Liver (tissue), 9 donors: ENCODE data around the gene C3orf20. TPM values are rescaled to one million over a fixed set of nuclear protein-coding genes. Genes with fewer than 3 reads are reported as not detected.

Experiments
- DNase-seq: peaks from one replicate; pipeline ENCODE4 v3.0.0-alpha.2; 2017; ENCODE audit warnings: low spot score
- H3K27ac ChIP-seq, 2 donors: one replicate each; pipeline ENCODE4 v1.7.0; 2013; ENCODE audit warnings: inconsistent platforms in 2 of 2, low read length in 2 of 2, control low read depth in 1 of 2, low read depth in 1 of 2, mild to moderate bottlenecking in 1 of 2
- H3K27me3 ChIP-seq, 4 donors: one replicate each; pipeline versions ENCODE4 v1.6.1 to v1.7.0; 2013; ENCODE audit warnings: low read length in 3 of 4, inconsistent platforms in 1 of 4, mild to moderate bottlenecking in 1 of 4, moderate library complexity in 1 of 4; ENCODE audit not compliant: control insufficient read depth in 4 of 4, insufficient read depth in 4 of 4
- H3K36me3 ChIP-seq, 4 donors: one replicate each; pipeline versions ENCODE4 v1.6.1 to v1.7.0; 2013; ENCODE audit warnings: low read length in 3 of 4, mild to moderate bottlenecking in 3 of 4, low read depth in 1 of 4, moderate library complexity in 1 of 4; ENCODE audit not compliant: control insufficient read depth in 4 of 4, insufficient read depth in 3 of 4
- H3K4me1 ChIP-seq, 4 donors: one replicate each; pipeline versions ENCODE4 v1.6.1 to v1.7.0; 2013; ENCODE audit warnings: low read length in 3 of 4, mild to moderate bottlenecking in 3 of 4, moderate library complexity in 1 of 4; ENCODE audit not compliant: control insufficient read depth in 4 of 4, insufficient read depth in 4 of 4
- H3K4me3 ChIP-seq, 3 donors: one replicate each; pipeline versions ENCODE4 v1.6.1 to v1.7.0; 2013; ENCODE audit warnings: low read length in 3 of 3, control low read depth in 1 of 3, low read depth in 1 of 3, mild to moderate bottlenecking in 1 of 3
- H3K9ac ChIP-seq, 2 donors: one replicate each; pipeline ENCODE4 v1.7.0; 2013; ENCODE audit warnings: low read length in 2 of 2, mild to moderate bottlenecking in 2 of 2, moderate library complexity in 2 of 2, control low read depth in 1 of 2, low read depth in 1 of 2
- H3K9me3 ChIP-seq, 4 donors: one replicate each; pipeline versions ENCODE4 v1.6.1 to v1.7.0; 2013; ENCODE audit warnings: low read length in 3 of 4; ENCODE audit not compliant: control insufficient read depth in 4 of 4
- EGR1 ChIP-seq, 2 donors: IDR thresholded peaks; 2 replicates each; pipeline ENCODE4 v1.6.1; 2016 to 2018; ENCODE audit warnings: antibody characterized with exemption in 2 of 2, low read depth in 2 of 2
- FOXA1 ChIP-seq: IDR thresholded peaks from 2 replicates; pipeline ENCODE4 v1.6.1; 2016; ENCODE audit warnings: antibody characterized with exemption
- FOXA2 ChIP-seq: IDR thresholded peaks from 2 replicates; pipeline ENCODE4 v1.6.1; 2016; ENCODE audit warnings: antibody characterized with exemption
- GABPA ChIP-seq, 2 donors: IDR thresholded peaks in 1 of 2; conservative IDR thresholded peaks in 1 of 2; 2 replicates each; pipeline ENCODE4 v1.6.1; 2016; ENCODE audit warnings: antibody characterized with exemption in 2 of 2, mild to moderate bottlenecking in 1 of 2, moderate library complexity in 1 of 2
- HNF4A ChIP-seq, 2 donors: conservative IDR thresholded peaks; 2 replicates each; pipeline ENCODE4 v1.6.1; 2016; ENCODE audit warnings: antibody characterized with exemption in 2 of 2, mild to moderate bottlenecking in 2 of 2
- HNF4G ChIP-seq: IDR thresholded peaks from 2 replicates; pipeline ENCODE4 v1.6.1; 2016; ENCODE audit warnings: antibody characterized with exemption
- JUND ChIP-seq, 2 donors: IDR thresholded peaks; 2 replicates each; pipeline ENCODE4 v1.6.1; 2016; ENCODE audit warnings: antibody characterized with exemption in 2 of 2
- NR2F2 ChIP-seq: IDR thresholded peaks from 2 replicates; pipeline ENCODE4 v1.6.1; 2016; ENCODE audit warnings: antibody characterized with exemption
- RAD21 ChIP-seq, 2 donors: IDR thresholded peaks; 2 replicates each; pipeline ENCODE4 v1.6.1; 2016; ENCODE audit warnings: antibody characterized with exemption in 2 of 2, mild to moderate bottlenecking in 2 of 2
- RXRA ChIP-seq, 2 donors: IDR thresholded peaks; 2 replicates each; pipeline ENCODE4 v1.6.1; 2017 to 2018; ENCODE audit warnings: antibody characterized with exemption in 2 of 2, mild to moderate bottlenecking in 1 of 2
- TAF1 ChIP-seq: conservative IDR thresholded peaks from 2 replicates; pipeline ENCODE4 v1.6.1; 2016; ENCODE audit warnings: antibody characterized with exemption, mild to moderate bottlenecking
- YY1 ChIP-seq: IDR thresholded peaks from 2 replicates; pipeline ENCODE4 v1.6.1; 2016; ENCODE audit warnings: antibody characterized with exemption, mild to moderate bottlenecking
- WGBS: extraction: QIAGEN DNeasy Blood & Tissue Kit; methylation state at CpG from one replicate; pipeline ENCODE4 v1.1.7; 2013; 5-methylcytosine and 5-hydroxymethylcytosine counted together
- polyA plus RNA-seq, 2 donors: library from polyadenylated mRNA; stranded (reverse) in 1 of 2; unstranded in 1 of 2; fragments of 200-250 nt in 1 of 2; fragments of >200 nt in 1 of 2; fragmentation: Nextera tagmentation in 1 of 2; extraction: Ambion mirVana in 1 of 2; gene quantifications; one replicate each; pipeline versions ENCODE4 v1.2.1 to v1.2.3, GENCODE V29; 2013 to 2015
- total RNA-seq, 2 donors: library from RNA; depleted of rRNA; stranded (reverse); fragments of >200 nt; gene quantifications; one replicate each; pipeline ENCODE4 v1.2.3, GENCODE V29; 2014
- TF ChIP-seq, protein P1 (sequence below): fragments of 150-350 bp; IDR thresholded peaks from 2 replicates; pipeline ENCODE4 v1.5.1; 2017; ENCODE audit warnings: improper control_type of control experiment, low read depth, low read length; ENCODE audit not compliant: missing input control
- TF ChIP-seq, protein P2 (sequence below): IDR thresholded peaks from 2 replicates; pipeline ENCODE4 v1.6.1; 2016; ENCODE audit warnings: antibody characterized with exemption
- TF ChIP-seq, protein P3 (sequence below): IDR thresholded peaks from 2 replicates; pipeline ENCODE4 v1.6.1; 2016; ENCODE audit warnings: antibody characterized with exemption
- TF ChIP-seq, protein P4 (sequence below): IDR thresholded peaks from 2 replicates; pipeline ENCODE4 v1.6.1; 2016; ENCODE audit warnings: antibody characterized with exemption
- TF ChIP-seq, protein P5 (sequence below): IDR thresholded peaks from 2 replicates; pipeline ENCODE4 v1.6.1; 2016; ENCODE audit warnings: antibody characterized with exemption, mild to moderate bottlenecking
- donor health status: healthy.
- donor health status: healthy.
- donor health status: healthy.
- donor health status: healthy.
- donor health status: healthy.

The C3orf20 gene
- total and polyA plus RNA-seq, 4 donors = 0.05 to 0.08 TPM; not detected in 2

DNA sequence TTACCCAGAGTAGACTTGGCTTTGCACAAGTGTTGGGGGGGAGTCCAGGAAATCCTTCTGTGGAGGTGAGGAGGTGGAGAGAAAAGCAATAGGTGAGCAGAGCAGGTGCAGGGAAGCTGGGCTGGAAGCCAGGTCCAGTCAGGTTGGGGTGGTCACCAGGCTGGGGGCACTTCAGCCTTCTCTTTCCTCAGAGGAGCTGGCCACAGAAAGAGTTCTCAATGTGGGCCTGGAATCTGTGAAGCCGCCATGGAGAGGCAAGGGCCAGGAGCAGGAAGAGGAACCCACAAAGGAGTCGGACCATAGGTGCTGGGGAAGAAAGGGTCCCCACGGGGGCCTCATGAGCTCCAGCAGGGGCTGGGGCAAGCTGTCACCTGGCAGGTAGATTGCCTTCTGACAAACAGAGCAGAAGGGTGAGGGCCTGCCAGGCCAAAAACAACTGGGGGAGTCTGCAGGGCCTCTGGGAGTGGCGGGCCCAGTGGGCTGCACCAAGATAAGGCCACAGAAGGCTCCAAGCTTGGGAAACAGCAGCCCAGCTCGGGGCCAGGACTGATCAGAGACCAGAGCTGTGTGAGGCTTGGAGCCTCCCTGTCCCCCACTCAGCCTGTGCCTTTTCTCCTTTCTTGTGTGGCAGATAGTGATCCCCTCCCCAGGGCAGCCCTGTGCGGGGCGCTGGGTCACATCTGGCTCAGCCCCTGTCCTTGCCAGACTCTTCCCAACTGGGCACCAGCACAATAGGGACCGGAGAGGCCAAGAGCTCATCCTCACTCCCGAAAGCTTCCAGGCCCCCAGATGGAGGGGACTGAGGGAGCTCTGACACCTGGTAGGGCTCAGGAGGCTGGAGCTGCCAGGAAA, 90.9 kb downstream of the C3orf20 start:
- no peak overlapping the region for H3K27ac ChIP-seq
- H3K9me3 ChIP-seq = no peaks in the 10 kb centered on the region
- peak; percentile 30 for DNase-seq
- WGBS = 93% methylated on average over 9 of the region's 9 CpGs
- H3K36me3 ChIP-seq = no peaks in the 10 kb centered on the region
- H3K4me3 ChIP-seq = no peak overlapping the region
- no peaks in the 10 kb centered on the region for H3K27me3 ChIP-seq
- TF ChIP-seq, protein P1, sequence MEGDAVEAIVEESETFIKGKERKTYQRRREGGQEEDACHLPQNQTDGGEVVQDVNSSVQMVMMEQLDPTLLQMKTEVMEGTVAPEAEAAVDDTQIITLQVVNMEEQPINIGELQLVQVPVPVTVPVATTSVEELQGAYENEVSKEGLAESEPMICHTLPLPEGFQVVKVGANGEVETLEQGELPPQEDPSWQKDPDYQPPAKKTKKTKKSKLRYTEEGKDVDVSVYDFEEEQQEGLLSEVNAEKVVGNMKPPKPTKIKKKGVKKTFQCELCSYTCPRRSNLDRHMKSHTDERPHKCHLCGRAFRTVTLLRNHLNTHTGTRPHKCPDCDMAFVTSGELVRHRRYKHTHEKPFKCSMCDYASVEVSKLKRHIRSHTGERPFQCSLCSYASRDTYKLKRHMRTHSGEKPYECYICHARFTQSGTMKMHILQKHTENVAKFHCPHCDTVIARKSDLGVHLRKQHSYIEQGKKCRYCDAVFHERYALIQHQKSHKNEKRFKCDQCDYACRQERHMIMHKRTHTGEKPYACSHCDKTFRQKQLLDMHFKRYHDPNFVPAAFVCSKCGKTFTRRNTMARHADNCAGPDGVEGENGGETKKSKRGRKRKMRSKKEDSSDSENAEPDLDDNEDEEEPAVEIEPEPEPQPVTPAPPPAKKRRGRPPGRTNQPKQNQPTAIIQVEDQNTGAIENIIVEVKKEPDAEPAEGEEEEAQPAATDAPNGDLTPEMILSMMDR = no peak
- TF ChIP-seq FOXA2 = no peak
- TF ChIP-seq, protein P2, sequence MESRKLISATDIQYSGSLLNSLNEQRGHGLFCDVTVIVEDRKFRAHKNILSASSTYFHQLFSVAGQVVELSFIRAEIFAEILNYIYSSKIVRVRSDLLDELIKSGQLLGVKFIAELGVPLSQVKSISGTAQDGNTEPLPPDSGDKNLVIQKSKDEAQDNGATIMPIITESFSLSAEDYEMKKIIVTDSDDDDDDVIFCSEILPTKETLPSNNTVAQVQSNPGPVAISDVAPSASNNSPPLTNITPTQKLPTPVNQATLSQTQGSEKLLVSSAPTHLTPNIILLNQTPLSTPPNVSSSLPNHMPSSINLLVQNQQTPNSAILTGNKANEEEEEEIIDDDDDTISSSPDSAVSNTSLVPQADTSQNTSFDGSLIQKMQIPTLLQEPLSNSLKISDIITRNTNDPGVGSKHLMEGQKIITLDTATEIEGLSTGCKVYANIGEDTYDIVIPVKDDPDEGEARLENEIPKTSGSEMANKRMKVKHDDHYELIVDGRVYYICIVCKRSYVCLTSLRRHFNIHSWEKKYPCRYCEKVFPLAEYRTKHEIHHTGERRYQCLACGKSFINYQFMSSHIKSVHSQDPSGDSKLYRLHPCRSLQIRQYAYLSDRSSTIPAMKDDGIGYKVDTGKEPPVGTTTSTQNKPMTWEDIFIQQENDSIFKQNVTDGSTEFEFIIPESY = no peak
- TF ChIP-seq TAF1 = no peak
- TF ChIP-seq, protein P3, sequence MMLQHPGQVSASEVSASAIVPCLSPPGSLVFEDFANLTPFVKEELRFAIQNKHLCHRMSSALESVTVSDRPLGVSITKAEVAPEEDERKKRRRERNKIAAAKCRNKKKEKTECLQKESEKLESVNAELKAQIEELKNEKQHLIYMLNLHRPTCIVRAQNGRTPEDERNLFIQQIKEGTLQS = no peak
- no peak for TF ChIP-seq GABPA (IDR thresholded peaks at IDR 0.05 in 1 of 2, conservative IDR thresholded peaks at IDR 0.05 in 1 of 2)
- no peak for TF ChIP-seq RAD21 (IDR thresholded peaks at IDR 0.05)
- TF ChIP-seq, protein P4, sequence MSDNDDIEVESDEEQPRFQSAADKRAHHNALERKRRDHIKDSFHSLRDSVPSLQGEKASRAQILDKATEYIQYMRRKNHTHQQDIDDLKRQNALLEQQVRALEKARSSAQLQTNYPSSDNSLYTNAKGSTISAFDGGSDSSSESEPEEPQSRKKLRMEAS = no peak
- no peak for TF ChIP-seq EGR1 (IDR thresholded peaks at IDR 0.05; ENCODE audit: low read depth in 2 of 2)
- no peak for TF ChIP-seq YY1
- no peak for TF ChIP-seq HNF4A (conservative IDR thresholded peaks at IDR 0.05)
- no peak for TF ChIP-seq JUND (IDR thresholded peaks at IDR 0.05)
- TF ChIP-seq HNF4G = no peak
- TF ChIP-seq RXRA (IDR thresholded peaks at IDR 0.05) = no peak
- TF ChIP-seq NR2F2 = no peak
- TF ChIP-seq, protein P5, sequence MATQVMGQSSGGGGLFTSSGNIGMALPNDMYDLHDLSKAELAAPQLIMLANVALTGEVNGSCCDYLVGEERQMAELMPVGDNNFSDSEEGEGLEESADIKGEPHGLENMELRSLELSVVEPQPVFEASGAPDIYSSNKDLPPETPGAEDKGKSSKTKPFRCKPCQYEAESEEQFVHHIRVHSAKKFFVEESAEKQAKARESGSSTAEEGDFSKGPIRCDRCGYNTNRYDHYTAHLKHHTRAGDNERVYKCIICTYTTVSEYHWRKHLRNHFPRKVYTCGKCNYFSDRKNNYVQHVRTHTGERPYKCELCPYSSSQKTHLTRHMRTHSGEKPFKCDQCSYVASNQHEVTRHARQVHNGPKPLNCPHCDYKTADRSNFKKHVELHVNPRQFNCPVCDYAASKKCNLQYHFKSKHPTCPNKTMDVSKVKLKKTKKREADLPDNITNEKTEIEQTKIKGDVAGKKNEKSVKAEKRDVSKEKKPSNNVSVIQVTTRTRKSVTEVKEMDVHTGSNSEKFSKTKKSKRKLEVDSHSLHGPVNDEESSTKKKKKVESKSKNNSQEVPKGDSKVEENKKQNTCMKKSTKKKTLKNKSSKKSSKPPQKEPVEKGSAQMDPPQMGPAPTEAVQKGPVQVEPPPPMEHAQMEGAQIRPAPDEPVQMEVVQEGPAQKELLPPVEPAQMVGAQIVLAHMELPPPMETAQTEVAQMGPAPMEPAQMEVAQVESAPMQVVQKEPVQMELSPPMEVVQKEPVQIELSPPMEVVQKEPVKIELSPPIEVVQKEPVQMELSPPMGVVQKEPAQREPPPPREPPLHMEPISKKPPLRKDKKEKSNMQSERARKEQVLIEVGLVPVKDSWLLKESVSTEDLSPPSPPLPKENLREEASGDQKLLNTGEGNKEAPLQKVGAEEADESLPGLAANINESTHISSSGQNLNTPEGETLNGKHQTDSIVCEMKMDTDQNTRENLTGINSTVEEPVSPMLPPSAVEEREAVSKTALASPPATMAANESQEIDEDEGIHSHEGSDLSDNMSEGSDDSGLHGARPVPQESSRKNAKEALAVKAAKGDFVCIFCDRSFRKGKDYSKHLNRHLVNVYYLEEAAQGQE = no peak
- TF ChIP-seq FOXA1 = no peak
- no peaks in the 10 kb centered on the region for H3K4me1 ChIP-seq
- H3K9ac ChIP-seq = no peak overlapping the region
